Measurements from ENCODE around the gene ZNF532. TPM values are rescaled to one million over a fixed set of nuclear protein-coding genes. Genes with fewer than 3 reads are reported as not detected.
A peak's percentile ranks its signal among the peaks of the same experiment; 100 is the strongest.
"Not testable (repeated sequence)": the region's sequence is repeated elsewhere in the genome, so short reads cannot be mapped to it uniquely, and the experiment has no call there.

The ZNF532 gene
- total RNA-seq, 4 donors from 2014 or later = 48.3 to 128 (median 96.2) TPM

DNA sequence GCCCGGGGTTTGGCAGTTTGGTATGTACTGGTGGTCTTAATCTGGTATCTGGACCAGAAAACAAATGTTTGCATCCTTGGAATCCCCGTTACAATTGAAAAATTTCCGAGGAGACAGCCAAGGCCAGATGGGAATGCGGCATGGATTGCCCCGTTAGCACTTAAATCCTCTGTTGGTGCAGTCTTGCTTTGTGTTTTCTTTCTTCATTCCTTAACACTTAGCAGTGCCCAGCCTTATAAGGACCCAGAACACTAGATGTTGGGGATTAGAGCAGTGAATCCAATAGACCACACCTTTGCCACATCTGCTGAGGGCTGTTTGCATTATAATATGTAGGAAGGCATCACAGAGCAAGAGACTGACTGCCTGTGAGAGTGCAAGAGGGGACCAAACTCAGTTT lies 12.8 kb upstream of the ZNF532 start:
- Histone ChIP-seq H3K9me3 (no peaks in the 10 kb centered on the region), H3K4me1 (peaks cover 0 to 8% (median 0%) of the 10 kb centered on the region in 3 donors), H3K27me3 (peaks cover 12% of the 10 kb centered on the region), H3K27ac (no peak overlapping the region), H3K36me3 (no peaks in the 10 kb centered on the region), H3K4me3 (no peak overlapping the region)
- TF ChIP-seq, protein P1, sequence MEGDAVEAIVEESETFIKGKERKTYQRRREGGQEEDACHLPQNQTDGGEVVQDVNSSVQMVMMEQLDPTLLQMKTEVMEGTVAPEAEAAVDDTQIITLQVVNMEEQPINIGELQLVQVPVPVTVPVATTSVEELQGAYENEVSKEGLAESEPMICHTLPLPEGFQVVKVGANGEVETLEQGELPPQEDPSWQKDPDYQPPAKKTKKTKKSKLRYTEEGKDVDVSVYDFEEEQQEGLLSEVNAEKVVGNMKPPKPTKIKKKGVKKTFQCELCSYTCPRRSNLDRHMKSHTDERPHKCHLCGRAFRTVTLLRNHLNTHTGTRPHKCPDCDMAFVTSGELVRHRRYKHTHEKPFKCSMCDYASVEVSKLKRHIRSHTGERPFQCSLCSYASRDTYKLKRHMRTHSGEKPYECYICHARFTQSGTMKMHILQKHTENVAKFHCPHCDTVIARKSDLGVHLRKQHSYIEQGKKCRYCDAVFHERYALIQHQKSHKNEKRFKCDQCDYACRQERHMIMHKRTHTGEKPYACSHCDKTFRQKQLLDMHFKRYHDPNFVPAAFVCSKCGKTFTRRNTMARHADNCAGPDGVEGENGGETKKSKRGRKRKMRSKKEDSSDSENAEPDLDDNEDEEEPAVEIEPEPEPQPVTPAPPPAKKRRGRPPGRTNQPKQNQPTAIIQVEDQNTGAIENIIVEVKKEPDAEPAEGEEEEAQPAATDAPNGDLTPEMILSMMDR (IDR thresholded peaks at IDR 0.05) = no peak
- TF ChIP-seq EP300 (IDR thresholded peaks at IDR 0.05) = no peak
- no peak for TF ChIP-seq POLR2AphosphoS5 (IDR thresholded peaks at IDR 0.05)
- TF ChIP-seq POLR2A (IDR thresholded peaks at IDR 0.05) = no peak
- ATAC-seq = no peak
- 76 to 80% methylated on average over 5 of the region's 5 CpGs for WGBS, 2 donors (ENCODE audit: low coverage in 1 of 2)

DNA sequence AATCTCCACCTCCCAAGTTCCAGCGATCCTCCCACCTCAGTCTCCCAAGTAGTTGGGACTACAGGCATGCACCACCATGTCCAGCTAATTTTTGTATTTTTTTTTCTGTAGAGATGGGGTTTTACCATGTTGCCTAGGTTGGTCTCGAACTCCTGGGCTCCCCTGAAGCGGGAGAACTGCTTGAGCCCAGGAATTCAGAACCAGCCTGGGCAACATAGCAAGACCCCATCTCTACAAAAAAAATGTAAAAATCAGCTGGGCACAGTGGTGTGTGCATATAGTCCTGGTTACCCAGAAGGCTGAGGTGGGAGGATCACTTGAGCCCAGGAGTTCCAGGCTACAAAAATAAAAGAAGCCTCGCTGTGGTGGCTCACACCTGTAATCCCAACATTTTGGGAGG lies 12.0 kb upstream of the ZNF532 start:
- WGBS, 2 donors (ENCODE audit: low coverage in 1 of 2) = 100% methylated on average over 2 of the region's 4 CpGs; no CpG with 5 or more reads in 1 of the 2 donors
- no peaks in the 10 kb centered on the region for H3K9me3 ChIP-seq
- H3K4me3 ChIP-seq = no peak overlapping the region
- no peak for ATAC-seq
- H3K27ac ChIP-seq = no peak overlapping the region
- H3K36me3 ChIP-seq = no peaks in the 10 kb centered on the region
- H3K4me1 ChIP-seq = peaks cover 0 to 8% (median 0%) of the 10 kb centered on the region in 3 donors
- TF ChIP-seq POLR2A (IDR thresholded peaks at IDR 0.05) (no peak), POLR2AphosphoS5 (IDR thresholded peaks at IDR 0.05) (no peak), EP300 (IDR thresholded peaks at IDR 0.05) (no peak)
- TF ChIP-seq, protein P1 (IDR thresholded peaks at IDR 0.05) = no peak
- peaks cover 6% of the 10 kb centered on the region for H3K27me3 ChIP-seq

DNA sequence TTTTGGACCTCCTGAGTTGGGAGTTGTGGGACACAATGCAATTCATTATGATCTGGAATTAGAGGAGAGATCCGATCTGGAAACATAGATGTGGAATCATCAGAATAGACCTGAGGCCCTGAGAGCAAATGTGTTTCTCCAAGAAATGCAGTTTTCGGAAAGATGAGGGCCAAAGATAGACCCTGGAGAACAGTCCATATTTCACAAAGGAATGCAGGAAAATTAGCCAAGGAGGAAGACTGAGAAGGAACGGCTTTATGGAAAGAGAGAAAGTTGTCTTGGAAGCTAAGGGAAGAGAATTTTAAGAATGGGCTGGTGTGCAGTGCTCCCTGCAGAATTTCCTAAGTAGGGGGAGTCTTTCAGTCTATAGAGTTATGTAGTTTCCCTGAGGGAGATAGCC lies 11.1 kb upstream of the ZNF532 start:
- Histone ChIP-seq H3K27me3 (peaks cover 4% of the 10 kb centered on the region), H3K4me3 (no peak overlapping the region), H3K27ac (no peak overlapping the region), H3K9me3 (no peaks in the 10 kb centered on the region), H3K36me3 (no peaks in the 10 kb centered on the region), H3K4me1 (peaks cover 0 to 13% (median 0%) of the 10 kb centered on the region in 3 donors)
- TF ChIP-seq POLR2AphosphoS5 (IDR thresholded peaks at IDR 0.05) = no peak
- TF ChIP-seq EP300 (IDR thresholded peaks at IDR 0.05) = no peak
- TF ChIP-seq, protein P1 (IDR thresholded peaks at IDR 0.05) = no peak
- TF ChIP-seq POLR2A (IDR thresholded peaks at IDR 0.05) = no peak
- 68 to 71% methylated on average over 1 to 3 of the region's 3 CpGs for WGBS, 2 donors (ENCODE audit: low coverage in 1 of 2)
- no peak for ATAC-seq

DNA sequence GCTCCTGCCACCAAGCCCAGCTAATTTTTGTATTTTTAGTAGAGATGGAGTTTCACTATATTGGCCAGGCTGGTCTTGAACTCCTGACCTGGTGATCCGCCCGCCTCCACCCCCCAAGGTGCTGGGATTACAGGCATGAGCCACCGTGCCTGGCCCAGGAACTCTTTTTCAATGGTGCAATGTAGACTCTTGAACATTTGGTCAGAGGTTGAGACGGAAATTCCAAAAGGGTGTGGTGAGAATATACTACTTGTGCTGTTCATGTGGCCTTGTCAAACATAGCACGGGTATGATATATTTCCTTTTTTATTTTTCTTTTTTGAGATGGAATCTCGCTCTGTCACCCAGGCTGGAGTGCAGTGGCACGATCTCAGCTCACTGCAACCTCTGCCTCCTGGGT lies 9.2 kb upstream of the ZNF532 start:
- not testable (repeated sequence) for H3K27me3 ChIP-seq, ATAC-seq, H3K4me3 ChIP-seq, H3K27ac ChIP-seq, H3K36me3 ChIP-seq, H3K9me3 ChIP-seq
- H3K4me1 ChIP-seq = peaks cover 0 to 32% (median 3%) of the 10 kb centered on the region in 3 donors
- WGBS, 2 donors (ENCODE audit: low coverage in 1 of 2) = 86 to 94% methylated on average over 3 to 5 of the region's 7 CpGs

DNA sequence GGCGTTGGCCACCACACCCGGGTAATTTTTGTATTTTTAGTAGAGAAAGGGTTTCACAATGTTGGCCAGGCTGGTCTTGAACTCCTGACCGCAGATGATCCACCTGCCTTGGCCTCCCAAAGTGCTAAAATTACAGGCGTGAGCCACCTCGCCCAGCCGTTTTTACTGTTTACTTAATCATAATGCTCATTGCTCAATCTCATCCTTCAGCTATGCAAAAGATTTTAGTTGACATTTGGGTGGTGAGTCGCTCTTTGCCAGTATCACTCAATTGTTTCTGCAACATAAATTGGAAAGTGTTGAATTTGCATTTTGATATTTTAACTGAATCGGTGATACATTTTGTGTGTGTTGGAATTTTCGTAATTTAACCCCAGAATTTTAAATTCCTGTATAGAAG lies 7.8 kb upstream of the ZNF532 start:
- 71 to 76% methylated on average over 7 to 8 of the region's 9 CpGs for WGBS, 2 donors (ENCODE audit: low coverage in 1 of 2)
- TF ChIP-seq, protein P1 (IDR thresholded peaks at IDR 0.05) = no peak
- peak; percentile 17 for TF ChIP-seq POLR2AphosphoS5 (IDR thresholded peaks at IDR 0.05)

More for the DNA sequence above, 7.8 kb upstream of the ZNF532 start:
- ATAC-seq = no peak
- H3K27me3 ChIP-seq = no peaks in the 10 kb centered on the region
- H3K4me3 ChIP-seq = no peak overlapping the region
- H3K9me3 ChIP-seq = no peaks in the 10 kb centered on the region
- H3K27ac ChIP-seq = no peak overlapping the region
- H3K4me1 ChIP-seq = peaks cover 0 to 37% (median 3%) of the 10 kb centered on the region in 3 donors
- H3K36me3 ChIP-seq = no peaks in the 10 kb centered on the region
